Measurements from ENCODE around the gene AKNA.

AKNA gene

DNA sequence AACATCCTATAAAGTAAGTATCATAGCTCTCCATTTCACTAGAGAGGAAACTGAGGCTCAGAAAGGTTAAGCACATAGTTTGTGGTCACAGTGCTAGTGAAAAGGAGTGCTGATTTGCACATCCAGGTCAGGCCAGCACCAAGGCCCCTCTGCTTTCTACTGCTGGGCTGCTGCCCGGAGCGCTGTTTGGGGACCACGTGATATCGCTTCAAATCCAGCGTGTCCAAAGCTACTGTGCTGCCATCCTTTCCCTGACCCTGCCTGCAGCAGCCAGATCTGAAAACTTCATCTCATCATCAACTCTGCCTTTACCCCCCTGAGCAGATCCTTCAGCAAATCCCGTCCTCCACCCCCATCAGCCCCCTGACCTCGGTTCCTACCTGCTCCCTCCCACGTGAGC, 40.7 kb upstream of the AKNA start:
- Histone ChIP-seq H3K36me3 (no peaks in the 10 kb centered on the region), H3K27me3 (no peaks in the 10 kb centered on the region), H3K4me3 (no peak overlapping the region), H3K27ac (no peak overlapping the region), H3K9me3 (no peaks in the 10 kb centered on the region), H4K20me1 (no peaks in the 10 kb centered on the region), H3K4me1 (no peaks in the 10 kb centered on the region), H3K9ac (no peak overlapping the region), H3K4me2 (no peak overlapping the region)
- no peak for TF ChIP-seq Cebpa-rat (IDR thresholded peaks at IDR 0.05)

DNA sequence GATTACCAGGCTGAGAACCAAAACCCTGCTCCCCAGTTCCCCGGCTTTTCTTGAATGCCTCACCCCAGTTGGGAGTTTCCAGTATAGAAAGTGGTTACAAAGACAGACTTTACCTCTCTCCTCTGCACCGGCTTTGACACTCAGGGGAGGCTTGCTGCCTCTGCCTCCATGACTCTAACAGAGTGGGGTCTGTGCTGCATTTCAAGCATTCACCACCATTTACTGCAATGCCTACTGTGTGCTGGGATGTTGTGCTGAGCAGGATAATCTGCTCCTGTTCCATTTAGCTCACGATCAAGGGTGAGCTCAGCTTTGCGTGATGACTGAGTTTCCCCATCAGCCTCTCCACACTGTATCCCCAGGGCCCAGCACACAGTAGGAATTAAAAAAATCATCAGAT, 39.9 kb upstream of the AKNA start:
- TF ChIP-seq Cebpa-rat (IDR thresholded peaks at IDR 0.05), result no peak
- Histone ChIP-seq H3K4me2 (no peak overlapping the region), H4K20me1 (no peaks in the 10 kb centered on the region), H3K4me1 (no peaks in the 10 kb centered on the region), H3K4me3 (no peak overlapping the region), H3K27me3 (no peaks in the 10 kb centered on the region), H3K9me3 (no peaks in the 10 kb centered on the region), H3K9ac (no peak overlapping the region), H3K27ac (no peak overlapping the region), H3K36me3 (no peaks in the 10 kb centered on the region)

DNA sequence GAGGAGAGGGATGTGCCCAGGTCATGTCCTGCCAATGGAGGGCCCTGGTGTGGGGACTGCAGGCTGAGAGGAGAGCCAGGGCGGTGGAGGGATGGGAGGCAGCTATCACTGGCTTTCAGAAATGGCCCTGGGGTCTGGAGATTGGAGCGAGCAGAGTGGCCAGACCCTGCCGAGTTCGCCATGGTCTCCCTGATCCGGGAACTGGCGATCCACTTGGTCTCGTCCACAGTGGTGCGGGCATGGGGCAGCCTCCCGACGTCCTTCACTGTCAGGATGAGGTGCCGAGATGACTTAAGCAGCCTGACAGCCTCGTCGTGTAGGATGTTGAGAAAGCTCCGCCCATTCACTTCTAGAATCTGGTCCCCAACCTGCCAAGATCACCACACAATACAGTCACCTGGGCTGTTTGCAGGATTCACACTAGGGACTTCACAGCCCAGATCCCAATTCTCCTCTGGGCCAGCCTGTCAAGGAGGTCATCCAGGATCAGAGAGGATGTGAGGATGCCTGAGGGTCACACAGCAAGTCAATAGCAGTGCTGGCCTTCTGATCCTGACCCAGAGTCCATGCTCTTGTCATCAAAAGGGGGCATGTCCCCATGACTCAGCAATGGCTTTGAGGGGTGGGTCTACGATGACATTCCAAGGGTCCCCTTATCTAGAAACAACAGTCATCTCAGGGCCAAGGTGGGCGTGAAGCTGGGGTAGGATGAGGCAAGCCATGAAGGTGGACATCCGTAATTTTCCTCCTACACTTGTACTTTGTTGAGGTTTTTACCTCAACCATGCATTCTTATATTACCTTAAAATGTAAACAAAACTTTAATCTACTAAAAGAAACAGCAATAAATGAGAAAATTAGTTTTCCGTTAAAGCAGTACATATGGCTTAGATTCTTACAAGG, 38.5 kb upstream of the AKNA start:
- no peak overlapping the region for H3K27ac ChIP-seq
- H3K4me2 ChIP-seq, result no peak overlapping the region
- TF ChIP-seq Cebpa-rat (IDR thresholded peaks at IDR 0.05), result no peak
- no peaks in the 10 kb centered on the region for H3K27me3 ChIP-seq
- no peaks in the 10 kb centered on the region for H3K36me3 ChIP-seq
- H3K9ac ChIP-seq, result no peak overlapping the region
- no peaks in the 10 kb centered on the region for H3K9me3 ChIP-seq
- H3K4me1 ChIP-seq, result no peaks in the 10 kb centered on the region
- H3K4me3 ChIP-seq, result no peak overlapping the region
- no peaks in the 10 kb centered on the region for H4K20me1 ChIP-seq

DNA sequence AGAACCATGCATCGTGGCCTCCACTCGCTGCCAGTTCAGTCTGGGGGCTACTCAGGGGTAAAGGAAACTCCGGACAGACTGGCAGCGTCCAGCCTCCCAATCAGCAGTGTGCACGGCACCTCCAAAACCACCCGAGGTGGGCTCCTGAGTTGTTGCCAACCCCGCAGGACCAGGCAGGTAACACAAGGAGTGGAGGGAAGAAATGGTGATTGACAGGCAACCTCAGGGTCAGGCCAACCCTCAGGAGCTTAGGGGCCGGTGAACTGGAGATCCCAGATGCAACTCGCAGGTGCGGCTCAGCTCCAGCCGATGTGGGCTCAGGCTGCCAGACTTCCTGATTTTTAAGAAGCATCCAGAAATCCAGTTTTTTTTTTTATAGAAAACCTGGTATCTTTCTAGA, 37.3 kb upstream of the AKNA start:
- Histone ChIP-seq H3K27me3 (no peaks in the 10 kb centered on the region), H3K9me3 (no peaks in the 10 kb centered on the region), H3K36me3 (no peaks in the 10 kb centered on the region), H3K4me3 (no peak overlapping the region), H4K20me1 (no peaks in the 10 kb centered on the region), H3K27ac (no peak overlapping the region), H3K4me2 (no peak overlapping the region), H3K9ac (no peak overlapping the region), H3K4me1 (no peaks in the 10 kb centered on the region)
- TF ChIP-seq Cebpa-rat (IDR thresholded peaks at IDR 0.05), result no peak

DNA sequence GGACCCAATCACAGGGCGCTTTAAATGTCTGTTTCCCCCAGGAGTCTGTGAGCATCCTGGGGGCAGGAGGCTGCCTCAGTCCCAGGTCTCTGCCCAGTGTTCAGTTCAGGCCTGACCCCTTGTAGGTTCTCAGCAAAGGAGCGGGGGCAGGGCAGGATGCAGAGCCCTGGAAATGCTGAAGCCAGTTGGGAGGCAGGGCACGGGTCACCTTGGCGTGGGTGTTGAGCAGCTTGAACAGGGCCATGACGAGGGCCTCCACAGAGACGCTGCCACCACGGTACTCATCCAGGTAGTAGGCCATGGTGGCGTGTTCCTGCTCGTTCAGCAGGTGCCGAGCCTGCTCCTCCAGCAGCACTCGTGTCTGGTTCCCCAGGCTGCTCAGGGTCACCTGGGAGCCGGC, 36.3 kb upstream of the AKNA start:
- Histone ChIP-seq H3K4me1 (no peaks in the 10 kb centered on the region), H3K4me2 (no peak overlapping the region)
- TF ChIP-seq Cebpa-rat (IDR thresholded peaks at IDR 0.05), result no peak

DNA sequence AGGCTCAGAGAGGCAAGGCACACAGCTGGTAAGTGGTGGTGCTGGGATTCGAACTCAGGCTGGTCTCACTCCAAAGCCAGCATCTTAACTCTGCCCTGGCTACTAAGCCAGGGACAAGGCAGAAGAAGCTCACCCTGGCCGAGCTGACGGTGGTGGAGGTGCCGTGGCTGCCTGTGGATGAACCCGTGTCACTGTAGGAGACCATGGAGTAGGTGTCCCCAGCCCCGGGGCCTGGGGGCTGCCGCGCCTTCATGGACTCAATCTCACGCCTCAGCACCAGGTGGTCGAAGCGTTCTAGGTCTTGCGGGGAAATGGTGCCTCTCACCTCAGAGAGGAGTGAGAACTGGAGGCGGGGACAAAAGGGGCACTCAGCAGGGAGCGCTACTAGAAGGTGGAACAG, 35.4 kb upstream of the AKNA start:
- no peaks in the 10 kb centered on the region for H3K9me3 ChIP-seq
- H3K27me3 ChIP-seq, result no peaks in the 10 kb centered on the region
- TF ChIP-seq Cebpa-rat (IDR thresholded peaks at IDR 0.05), result no peak
- no peak overlapping the region for H3K4me2 ChIP-seq
- H3K4me1 ChIP-seq, result no peaks in the 10 kb centered on the region
- H3K36me3 ChIP-seq, result no peaks in the 10 kb centered on the region
- H3K9ac ChIP-seq, result no peak overlapping the region
- H3K27ac ChIP-seq, result no peak overlapping the region
- H3K4me3 ChIP-seq, result no peak overlapping the region
- H4K20me1 ChIP-seq, result no peaks in the 10 kb centered on the region

More for the DNA sequence above, 36.3 kb upstream of the AKNA start:
- H3K36me3 ChIP-seq, result no peaks in the 10 kb centered on the region
- H3K9ac ChIP-seq, result no peak overlapping the region
- H3K9me3 ChIP-seq, result no peaks in the 10 kb centered on the region
- no peak overlapping the region for H3K27ac ChIP-seq
- no peak overlapping the region for H3K4me3 ChIP-seq
- H3K27me3 ChIP-seq, result no peaks in the 10 kb centered on the region
- H4K20me1 ChIP-seq, result no peaks in the 10 kb centered on the region

DNA sequence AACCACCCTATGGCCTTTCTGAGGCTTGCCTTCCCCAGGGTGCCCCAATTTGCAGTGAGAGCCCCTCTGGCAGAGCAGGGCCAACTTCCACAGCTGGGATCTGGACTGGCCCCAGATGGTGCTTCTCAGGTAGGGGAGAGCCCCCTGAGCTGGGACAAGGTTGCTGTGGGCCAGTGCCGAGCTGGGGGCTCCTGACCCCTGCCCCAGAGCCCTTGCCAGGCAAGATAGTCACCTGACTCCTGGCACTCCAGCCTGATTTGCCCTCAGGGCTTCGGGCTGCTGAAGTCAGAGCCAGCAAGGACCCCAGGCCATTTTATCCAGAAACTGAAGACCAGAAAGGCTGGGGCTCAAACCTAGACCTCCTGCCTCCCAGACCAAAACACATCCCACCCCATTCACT, 33.4 kb upstream of the AKNA start:
- Histone ChIP-seq H4K20me1 (no peaks in the 10 kb centered on the region), H3K4me1 (no peaks in the 10 kb centered on the region), H3K36me3 (no peaks in the 10 kb centered on the region), H3K9me3 (no peaks in the 10 kb centered on the region), H3K27me3 (no peaks in the 10 kb centered on the region), H3K4me2 (no peak overlapping the region), H3K27ac (no peak overlapping the region), H3K9ac (no peak overlapping the region), H3K4me3 (no peak overlapping the region)
- TF ChIP-seq Cebpa-rat (IDR thresholded peaks at IDR 0.05), result no peak

DNA sequence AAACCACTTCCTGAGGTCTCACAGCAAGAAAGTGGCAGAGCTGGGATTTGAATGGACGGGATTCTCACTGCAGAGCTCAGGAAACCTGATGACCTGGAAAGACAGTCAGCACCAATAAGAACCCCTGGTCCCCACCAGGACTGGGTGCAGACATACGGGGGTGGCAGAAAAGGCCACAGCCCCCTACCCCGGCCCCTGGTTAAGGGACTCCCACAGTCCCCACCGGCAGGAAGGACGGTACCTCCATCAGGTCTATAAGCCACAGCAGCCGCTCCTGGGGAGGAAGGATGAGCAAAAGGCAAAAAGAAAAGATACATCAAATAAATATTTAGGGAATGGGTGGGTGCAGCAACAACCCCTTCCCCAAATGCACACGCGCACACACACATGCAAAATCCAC, 32.0 kb upstream of the AKNA start:
- Histone ChIP-seq H3K36me3 (no peaks in the 10 kb centered on the region), H4K20me1 (no peaks in the 10 kb centered on the region)
- no peak for TF ChIP-seq Cebpa-rat (IDR thresholded peaks at IDR 0.05)

DNA sequence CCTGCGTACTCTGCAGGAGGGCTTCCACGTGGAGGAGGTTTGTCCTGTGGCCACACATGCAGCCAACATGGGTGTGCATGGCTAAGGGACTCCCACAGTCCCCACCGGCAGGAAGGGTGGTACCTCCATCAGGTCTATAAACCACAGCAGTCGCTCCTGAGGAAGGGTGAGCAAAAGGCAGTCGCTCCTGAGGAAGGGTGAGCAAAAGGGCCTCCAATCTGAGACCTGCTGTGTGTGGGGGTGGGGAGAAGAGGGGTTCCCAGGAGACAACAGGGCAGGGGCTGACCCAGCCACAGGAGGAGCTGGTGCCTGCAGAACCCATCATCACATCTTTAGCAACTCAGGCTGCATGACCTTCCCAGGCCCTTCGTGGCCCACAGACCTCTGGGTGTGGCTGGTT, 30.3 kb upstream of the AKNA start:
- H3K4me1 ChIP-seq, result peaks cover 12% of the 10 kb centered on the region
- no peak for TF ChIP-seq Cebpa-rat (IDR thresholded peaks at IDR 0.05)
- H3K27ac ChIP-seq, result no peak overlapping the region

More for the DNA sequence above, 32.0 kb upstream of the AKNA start:
- no peak overlapping the region for H3K27ac ChIP-seq
- H3K4me3 ChIP-seq, result no peak overlapping the region
- H3K4me2 ChIP-seq, result no peak overlapping the region
- no peaks in the 10 kb centered on the region for H3K4me1 ChIP-seq
- no peaks in the 10 kb centered on the region for H3K27me3 ChIP-seq
- no peak overlapping the region for H3K9ac ChIP-seq
- no peaks in the 10 kb centered on the region for H3K9me3 ChIP-seq

DNA sequence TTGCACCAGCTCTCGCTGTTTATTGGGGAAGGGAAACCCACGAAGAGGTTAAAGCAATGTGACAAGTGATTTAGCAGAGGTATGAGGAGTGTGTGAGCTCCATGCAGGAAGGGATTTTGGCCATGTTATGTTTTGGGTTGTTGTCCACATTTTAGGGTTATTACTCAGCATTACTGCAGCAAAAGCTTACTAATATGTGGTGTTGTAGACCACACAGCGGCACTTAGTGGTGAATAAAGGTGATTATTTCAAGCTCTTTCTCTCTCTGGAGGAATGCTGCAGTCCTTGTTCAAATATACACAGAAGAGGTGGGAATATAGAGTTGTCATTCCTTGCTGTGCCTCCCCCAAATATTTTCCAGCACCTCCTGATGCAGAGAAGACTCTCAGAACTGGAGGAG, 29.7 kb upstream of the AKNA start:
- Histone ChIP-seq H3K9ac (no peak overlapping the region), H3K27ac (no peak overlapping the region)

More for the DNA sequence above, 30.3 kb upstream of the AKNA start:
- H3K4me2 ChIP-seq, result no peak overlapping the region
- no peak overlapping the region for H3K9ac ChIP-seq
- no peaks in the 10 kb centered on the region for H3K27me3 ChIP-seq
- H3K36me3 ChIP-seq, result no peaks in the 10 kb centered on the region
- no peaks in the 10 kb centered on the region for H3K9me3 ChIP-seq
- no peaks in the 10 kb centered on the region for H4K20me1 ChIP-seq
- H3K4me3 ChIP-seq, result no peak overlapping the region

More for the DNA sequence above, 29.7 kb upstream of the AKNA start:
- Histone ChIP-seq H3K27me3 (no peaks in the 10 kb centered on the region), H3K4me3 (no peak overlapping the region), H4K20me1 (no peaks in the 10 kb centered on the region), H3K4me2 (no peak overlapping the region), H3K36me3 (no peaks in the 10 kb centered on the region), H3K4me1 (peaks cover 12% of the 10 kb centered on the region), H3K9me3 (no peaks in the 10 kb centered on the region)
- no peak for TF ChIP-seq Cebpa-rat (IDR thresholded peaks at IDR 0.05)

All from BLaER1 (cell line).